Measurements from ENCODE around the gene CCDC124. TPM values are rescaled to one million over a fixed set of nuclear protein-coding genes. Genes with fewer than 3 reads are reported as not detected.
"Not testable (repeated sequence)": the region's sequence is repeated elsewhere in the genome, so short reads cannot be mapped to it uniquely, and the experiment has no call there.

The CCDC124 gene
- total and polyA plus RNA-seq, 2 donors, result 23.8 to 78.8 TPM

GRCh38 chr19:17986569-17986968, 53.8 kb downstream of the CCDC124 start:
- not testable (repeated sequence) for H3K9me3 ChIP-seq (ENCODE audit: control insufficient read depth in 2 of 2, insufficient read depth in 1 of 2, low read length in 1 of 2); H3K4me3 ChIP-seq (ENCODE audit: low read length in 2 of 2); H3K27me3 ChIP-seq (ENCODE audit: control insufficient read depth in 2 of 2, insufficient read depth in 1 of 2, low read length in 1 of 2); DNase-seq (ENCODE audit: low read depth in 6 of 9, low spot score in 9 of 9); H3K27ac ChIP-seq (ENCODE audit: low read depth in 1 of 2, low read length in 1 of 2); H3K4me1 ChIP-seq (ENCODE audit: control insufficient read depth in 2 of 2, insufficient read depth in 2 of 2, low read length in 2 of 2); H3K36me3 ChIP-seq (ENCODE audit: control insufficient read depth in 2 of 2, insufficient read depth in 2 of 2, low read length in 1 of 2)
- 94% methylated on average over 8 of the region's 8 CpGs for WGBS

GRCh38 chr19:17988161-17988560, 55.3 kb downstream of the CCDC124 start:
- Histone ChIP-seq H3K9me3 (ENCODE audit: control insufficient read depth in 2 of 2, insufficient read depth in 1 of 2, low read length in 1 of 2) (no peaks in the 10 kb centered on the region), H3K27ac (ENCODE audit: low read depth in 1 of 2, low read length in 1 of 2) (no peak overlapping the region), H3K27me3 (ENCODE audit: control insufficient read depth in 2 of 2, insufficient read depth in 1 of 2, low read length in 1 of 2) (peaks cover 0 to 2% of the 10 kb centered on the region in 2 donors), H3K4me1 (ENCODE audit: control insufficient read depth in 2 of 2, insufficient read depth in 2 of 2, low read length in 2 of 2) (no peaks in the 10 kb centered on the region), H3K4me3 (ENCODE audit: low read length in 2 of 2) (no peak overlapping the region), H3K36me3 (ENCODE audit: control insufficient read depth in 2 of 2, insufficient read depth in 2 of 2, low read length in 1 of 2) (no peaks in the 10 kb centered on the region)
- 93% methylated on average over 13 of the region's 13 CpGs for WGBS
- DNase-seq (ENCODE audit: low read depth in 6 of 9, low spot score in 9 of 9), result no peak

GRCh38 chr19:17989425-17990094, 56.7 kb downstream of the CCDC124 start:
- no peaks in the 10 kb centered on the region for H3K36me3 ChIP-seq (ENCODE audit: control insufficient read depth in 2 of 2, insufficient read depth in 2 of 2, low read length in 1 of 2)
- no peak overlapping the region for H3K27ac ChIP-seq (ENCODE audit: low read depth in 1 of 2, low read length in 1 of 2)
- no peak overlapping the region for H3K4me3 ChIP-seq (ENCODE audit: low read length in 2 of 2)
- no peaks in the 10 kb centered on the region for H3K9me3 ChIP-seq (ENCODE audit: control insufficient read depth in 2 of 2, insufficient read depth in 1 of 2, low read length in 1 of 2)
- no peaks in the 10 kb centered on the region for H3K4me1 ChIP-seq (ENCODE audit: control insufficient read depth in 2 of 2, insufficient read depth in 2 of 2, low read length in 2 of 2)
- 97% methylated on average over 16 of the region's 16 CpGs for WGBS
- peaks cover 0 to 2% of the 10 kb centered on the region in 2 donors for H3K27me3 ChIP-seq (ENCODE audit: control insufficient read depth in 2 of 2, insufficient read depth in 1 of 2, low read length in 1 of 2)
- DNase-seq (ENCODE audit: low read depth in 6 of 9, low spot score in 9 of 9), result no peak

- no peak for DNase-seq (ENCODE audit: low read depth in 6 of 9, low spot score in 9 of 9)
- no peaks in the 10 kb centered on the region for H3K4me1 ChIP-seq (ENCODE audit: control insufficient read depth in 2 of 2, insufficient read depth in 2 of 2, low read length in 2 of 2)
- H3K9me3 ChIP-seq (ENCODE audit: control insufficient read depth in 2 of 2, insufficient read depth in 1 of 2, low read length in 1 of 2), result no peaks in the 10 kb centered on the region
- peaks cover 0 to 21% of the 10 kb centered on the region in 2 donors for H3K27me3 ChIP-seq (ENCODE audit: control insufficient read depth in 2 of 2, insufficient read depth in 1 of 2, low read length in 1 of 2)
- H3K4me3 ChIP-seq (ENCODE audit: low read length in 2 of 2), result no peak overlapping the region
- no peaks in the 10 kb centered on the region for H3K36me3 ChIP-seq (ENCODE audit: control insufficient read depth in 2 of 2, insufficient read depth in 2 of 2, low read length in 1 of 2)
- H3K27ac ChIP-seq (ENCODE audit: low read depth in 1 of 2, low read length in 1 of 2), result no peak overlapping the region
- 93% methylated on average over 27 of the region's 27 CpGs for WGBS
Measured at GRCh38 chr19:17993076-17993813, 60.4 kb downstream of the CCDC124 start.

Other genes starting within 250 kb of the CCDC124 start
- gene UNC13A, start 244.7 kb upstream of the CCDC124 start, total RNA-seq, result 0.19 TPM
- 0.32 TPM for gene UNC13A, start 244.7 kb upstream of the CCDC124 start, polyA plus RNA-seq
- gene MAP1S, start 213.5 kb upstream of the CCDC124 start, total RNA-seq, result 8.5 TPM
- gene MAP1S, start 213.5 kb upstream of the CCDC124 start, polyA plus RNA-seq, result 17.5 TPM
- 16.4 TPM for gene FCHO1, start 181.5 kb upstream of the CCDC124 start, total RNA-seq
- gene FCHO1, start 181.5 kb upstream of the CCDC124 start, polyA plus RNA-seq, result 28.2 TPM
- gene B3GNT3, start 137.9 kb upstream of the CCDC124 start, total RNA-seq, result 0.14 TPM
- 1.0 TPM for gene B3GNT3, start 137.9 kb upstream of the CCDC124 start, polyA plus RNA-seq
- 0.33 TPM for gene INSL3, start 111.5 kb upstream of the CCDC124 start, total RNA-seq
- 2.1 TPM for gene INSL3, start 111.5 kb upstream of the CCDC124 start, polyA plus RNA-seq
- gene JAK3, start 85.0 kb upstream of the CCDC124 start, total RNA-seq, result 16.1 TPM
- gene JAK3, start 85.0 kb upstream of the CCDC124 start, polyA plus RNA-seq, result 50.4 TPM
- gene RPL18A, start 73.1 kb upstream of the CCDC124 start, total RNA-seq, result 2,271 TPM
- gene RPL18A, start 73.1 kb upstream of the CCDC124 start, polyA plus RNA-seq, result 2,901 TPM
- gene SLC5A5, start 61.1 kb upstream of the CCDC124 start, total RNA-seq, result 0.09 TPM
- gene SLC5A5, start 61.1 kb upstream of the CCDC124 start, polyA plus RNA-seq, result 0.25 TPM
- gene KCNN1, start 34.1 kb downstream of the CCDC124 start, total RNA-seq, result 1.3 TPM
- 0.27 TPM for gene KCNN1, start 34.1 kb downstream of the CCDC124 start, polyA plus RNA-seq
- gene ARRDC2, start 75.2 kb downstream of the CCDC124 start, total RNA-seq, result 17.8 TPM
- 172 TPM for gene ARRDC2, start 75.2 kb downstream of the CCDC124 start, polyA plus RNA-seq
- 7.4 TPM for gene IL12RB1, start 153.9 kb downstream of the CCDC124 start, total RNA-seq
- gene IL12RB1, start 153.9 kb downstream of the CCDC124 start, polyA plus RNA-seq, result 3.7 TPM
- 2.0 TPM for gene MAST3, start 164.8 kb downstream of the CCDC124 start, total RNA-seq
- 8.9 TPM for gene MAST3, start 164.8 kb downstream of the CCDC124 start, polyA plus RNA-seq
- gene PIK3R2, start 220.1 kb downstream of the CCDC124 start, total RNA-seq, result 6.5 TPM
- 15.1 TPM for gene PIK3R2, start 220.1 kb downstream of the CCDC124 start, polyA plus RNA-seq
- gene IFI30, start 240.8 kb downstream of the CCDC124 start, total RNA-seq, result 148 TPM
- 237 TPM for gene IFI30, start 240.8 kb downstream of the CCDC124 start, polyA plus RNA-seq